ENCODE measurements around the gene RUVBL2. TPM values are rescaled to one million over a fixed set of nuclear protein-coding genes. Genes with fewer than 3 reads are reported as not detected.

RUVBL2 gene
- total RNA-seq (2022) (165 and 172 TPM in 2 replicates), Bru-seq, nascent RNA (percentile 63 among the genes with signal in this experiment), BruChase-seq, experiment 1, labeled RNA remaining after a 2-hour chase (percentile 61 among the genes with signal in this experiment), BruChase-seq, experiment 2, labeled RNA remaining after a 6-hour chase (percentile 74 among the genes with signal in this experiment)
- long read RNA-seq, transcript RUVBL2-206 (15 exons, 2,009 nt): major isoform, 475 of 636 reads
- long read RNA-seq, transcript RUVBL2-205 (2 exons, 546 nt): minor isoform, 30 of 636 reads
- long read RNA-seq, partial matches to known transcripts: 54 of 636 reads
- long read RNA-seq, other reads (novel, unspliced or antisense): 76 of 636 reads

GRCh38 chr19:48993175-48994034 is at the start of gene RUVBL2, which contains the start of gene GYS1:
Gene RUVBL2 (plus strand): TSS chr19:48993887. CDS start chr19:48993912, 25 bp downstream.
Gene GYS1 (minus strand): TSS chr19:48993309. CDS start chr19:48993112, 197 bp downstream.
- Histone ChIP-seq H3K4me1 (peaks cover 13% of the 10 kb centered on the region; the same call in 1 of the 2 replicates), H3K27me3 (replicated peaks; ENCODE audit: control insufficient read depth, insufficient read depth, low read length) (no peaks in the 10 kb centered on the region), H3K4me3 (ENCODE audit: low read depth, low read length) (peak within 1 kb of the TSS; percentile 77), H3K36me3 (ENCODE audit: control insufficient read depth, insufficient read depth, low read length) (no peaks in the 10 kb centered on the region; the same call in 1 of the 2 replicates), H3K9me3 (no peaks in the 10 kb centered on the region)
- CTCF ChIA-PET: interaction anchor here (0.5 to 2.9 kb wide), 49 partner anchors 10 to 684 kb away, joined by 3 to 51 read pairs (median 5); partner anchors contain the start of genes ALDH16A1, BAX, CGB7 and DHDH
- peak; percentile 98 to 99 for TF ChIP-seq CTCF (IDR thresholded peaks at IDR 0.05; ENCODE audit: insufficient read depth in 1 of 2, low read depth in 1 of 2, low read length in 1 of 2, severe bottlenecking in 1 of 2, unreplicated experiment in 1 of 2)
- H3K27ac Mint-ChIP-seq (ENCODE audit: unreplicated experiment): peak within 1 kb of the TSS; percentile 97
- peak within 1 kb of the TSS; percentile 99 for H3K4me3 Mint-ChIP-seq (ENCODE audit: unreplicated experiment)
- DNase-seq: peak; percentile 100
- POLR2A ChIA-PET: interaction anchor here (0.6 to 2.5 kb wide), 29 partner anchors 10 to 460 kb away, joined by 3 to 16 read pairs (median 6); partner anchors contain the start of genes ALDH16A1, CGB7, DHDH and FTL
- H3K27me3 Mint-ChIP-seq (ENCODE audit: insufficient read depth, unreplicated experiment): no peaks in the 10 kb centered on the region
- BruUV-seq (replicated peaks): no TSS peak
- H3K36me3 Mint-ChIP-seq (ENCODE audit: insufficient read depth, unreplicated experiment): peaks cover 67% of the 10 kb centered on the region
- intact Hi-C loops (cut with micrococcal nuclease; ENCODE audit: unreplicated experiment): loop anchor here (2.0 to 10.0 kb wide), 4 partner anchors 31 to 231 kb away; partner anchors contain the start of genes CGB7 and KCNA7
- H3K9me3 Mint-ChIP-seq (ENCODE audit: unreplicated experiment): no peaks in the 10 kb centered on the region
- H3K4me1 Mint-ChIP-seq (ENCODE audit: low read depth, unreplicated experiment): peaks cover 25% of the 10 kb centered on the region

DNA sequence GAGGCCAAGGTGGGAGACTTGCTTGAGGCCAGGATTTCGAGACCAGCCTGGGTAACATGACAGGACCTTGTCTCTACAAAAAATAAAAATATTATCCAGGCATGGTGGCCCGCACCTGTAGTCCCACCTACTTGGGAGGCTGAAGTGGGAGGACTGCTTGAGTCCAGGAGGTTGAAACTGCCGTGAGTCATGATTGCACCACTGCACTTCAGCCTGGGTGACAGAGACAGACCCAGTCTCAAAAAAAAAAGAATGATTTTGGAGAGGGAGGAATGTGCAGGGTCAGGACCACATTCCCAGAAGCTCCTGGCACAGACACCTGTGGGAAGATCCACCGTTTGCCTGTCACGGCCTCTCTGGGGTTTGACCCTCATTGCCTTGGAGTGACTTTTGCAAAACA is 48.3 kb upstream of the RUVBL2 start:
- ChIA-PET POLR2A (no interaction called here), CTCF (no interaction called here)
- intact Hi-C loops (cut with micrococcal nuclease; ENCODE audit: unreplicated experiment): no loop called here
- Mint-ChIP-seq H3K27ac (ENCODE audit: unreplicated experiment) (no peak overlapping the region), H3K4me1 (ENCODE audit: low read depth, unreplicated experiment) (no peaks in the 10 kb centered on the region), H3K36me3 (ENCODE audit: insufficient read depth, unreplicated experiment) (peaks cover 12% of the 10 kb centered on the region), H3K4me3 (ENCODE audit: unreplicated experiment) (no peak overlapping the region), H3K9me3 (ENCODE audit: unreplicated experiment) (peaks cover 10% of the 10 kb centered on the region), H3K27me3 (ENCODE audit: insufficient read depth, unreplicated experiment) (no peaks in the 10 kb centered on the region)
- Histone ChIP-seq H3K27me3 (replicated peaks; ENCODE audit: control insufficient read depth, insufficient read depth, low read length) (no peaks in the 10 kb centered on the region), H3K4me1 (no peaks in the 10 kb centered on the region), H3K36me3 (ENCODE audit: control insufficient read depth, insufficient read depth, low read length) (no peaks in the 10 kb centered on the region; the same call in 1 of the 2 replicates), H3K9me3 (peaks cover 30% of the 10 kb centered on the region), H3K4me3 (ENCODE audit: low read depth, low read length) (no peak overlapping the region)
- TF ChIP-seq CTCF (IDR thresholded peaks at IDR 0.05; ENCODE audit: insufficient read depth in 1 of 2, low read depth in 1 of 2, low read length in 1 of 2, severe bottlenecking in 1 of 2, unreplicated experiment in 1 of 2): no peak
- DNase-seq: no peak
- no TSS peak for BruUV-seq (replicated peaks)

DNA sequence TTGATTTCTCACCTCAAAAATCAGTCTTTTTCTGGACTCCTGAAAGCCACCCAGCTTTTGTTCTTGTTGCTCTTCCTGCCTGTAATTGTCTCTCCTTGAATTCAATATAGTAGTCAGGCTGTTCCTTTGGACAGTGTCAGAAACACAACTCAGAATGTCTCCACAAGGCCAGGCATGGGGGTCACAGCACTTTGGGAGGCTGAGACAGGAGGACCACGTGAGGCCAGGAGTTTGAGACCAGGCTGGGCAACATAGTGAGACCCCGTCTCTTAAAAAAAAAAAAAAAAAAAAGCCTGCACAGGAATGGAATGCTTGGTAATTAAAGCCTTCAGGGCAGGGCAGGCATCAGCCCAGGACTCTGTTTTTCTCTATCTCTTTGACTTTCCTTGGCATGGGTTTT is 47.9 kb upstream of the RUVBL2 start:
- no peak overlapping the region for H3K27ac Mint-ChIP-seq (ENCODE audit: unreplicated experiment)
- no peak overlapping the region for H3K4me3 ChIP-seq (ENCODE audit: low read depth, low read length)
- DNase-seq: no peak
- H3K4me1 ChIP-seq: no peaks in the 10 kb centered on the region
- peaks cover 11% of the 10 kb centered on the region for H3K36me3 Mint-ChIP-seq (ENCODE audit: insufficient read depth, unreplicated experiment)
- no peaks in the 10 kb centered on the region for H3K27me3 Mint-ChIP-seq (ENCODE audit: insufficient read depth, unreplicated experiment)
- BruUV-seq (replicated peaks): no TSS peak
- H3K4me1 Mint-ChIP-seq (ENCODE audit: low read depth, unreplicated experiment): no peaks in the 10 kb centered on the region
- intact Hi-C loops (cut with micrococcal nuclease; ENCODE audit: unreplicated experiment): no loop called here
- POLR2A ChIA-PET: no interaction called here
- no peaks in the 10 kb centered on the region for H3K27me3 ChIP-seq (replicated peaks; ENCODE audit: control insufficient read depth, insufficient read depth, low read length)
- H3K36me3 ChIP-seq (ENCODE audit: control insufficient read depth, insufficient read depth, low read length): no peaks in the 10 kb centered on the region; the same call in 1 of the 2 replicates
- H3K9me3 ChIP-seq: peaks cover 27% of the 10 kb centered on the region
- peaks cover 10% of the 10 kb centered on the region for H3K9me3 Mint-ChIP-seq (ENCODE audit: unreplicated experiment)
- CTCF ChIA-PET: no interaction called here
- no peak overlapping the region for H3K4me3 Mint-ChIP-seq (ENCODE audit: unreplicated experiment)
- no peak for TF ChIP-seq CTCF (IDR thresholded peaks at IDR 0.05; ENCODE audit: insufficient read depth in 1 of 2, low read depth in 1 of 2, low read length in 1 of 2, severe bottlenecking in 1 of 2, unreplicated experiment in 1 of 2)

Measured in Caco-2 (cell line).